Kidney epithelial cell (primary cell): ENCODE data around the gene ERC2. TPM values are rescaled to one million over a fixed set of nuclear protein-coding genes. Genes with fewer than 3 reads are reported as not detected.
A peak's percentile ranks its signal among the peaks of the same experiment; 100 is the strongest.

Experiments
- DNase-seq: peaks from one replicate; pipeline ENCODE4 v3.0.0-alpha.2; 2010; ENCODE audit warnings: low read depth
- H3K27me3 ChIP-seq: 2 replicates; pipeline ENCODE4 v1.6.0; 2011; ENCODE audit warnings: low read length; ENCODE audit not compliant: control insufficient read depth, insufficient read depth
- H3K36me3 ChIP-seq: 2 replicates; pipeline ENCODE4 v1.5.1; 2011; ENCODE audit warnings: low read length; ENCODE audit not compliant: control insufficient read depth, insufficient read depth
- H3K4me3 ChIP-seq: 2 replicates; pipeline ENCODE4 v1.5.1; 2011; ENCODE audit warnings: low read depth, mild to moderate bottlenecking, control low read depth, low read length
- CTCF ChIP-seq: IDR thresholded peaks from 2 replicates; pipeline ENCODE4 v1.5.1; 2011; ENCODE audit warnings: mild to moderate bottlenecking, moderate library complexity, low read length, control low read depth, inconsistent platforms; ENCODE audit not compliant: insufficient read depth, poor library complexity, severe bottlenecking
- total RNA-seq: library from RNA; depleted of rRNA; stranded (reverse); fragments of >200 nt; gene quantifications from 2 replicates; pipeline ENCODE4 v1.2.3, GENCODE V29; 2015

ERC2 gene
- total RNA-seq, 1 donor from 2014 or later, result 17.0 TPM

- H3K36me3 ChIP-seq, result no peaks in the 10 kb centered on the region
- H3K4me3 ChIP-seq, result no peak overlapping the region
- no peak for TF ChIP-seq CTCF
- H3K27me3 ChIP-seq, result no peaks in the 10 kb centered on the region
- DNase-seq, result no peak
Measured at GRCh38 chr3:55964491-55964985, 503.7 kb downstream of the ERC2 start.

GRCh38 chr3:55963601-55964000, 504.7 kb downstream of the ERC2 start:
- TF ChIP-seq CTCF, result no peak
- Histone ChIP-seq H3K36me3 (no peaks in the 10 kb centered on the region), H3K27me3 (no peaks in the 10 kb centered on the region), H3K4me3 (no peak overlapping the region)
- no peak for DNase-seq

DNA sequence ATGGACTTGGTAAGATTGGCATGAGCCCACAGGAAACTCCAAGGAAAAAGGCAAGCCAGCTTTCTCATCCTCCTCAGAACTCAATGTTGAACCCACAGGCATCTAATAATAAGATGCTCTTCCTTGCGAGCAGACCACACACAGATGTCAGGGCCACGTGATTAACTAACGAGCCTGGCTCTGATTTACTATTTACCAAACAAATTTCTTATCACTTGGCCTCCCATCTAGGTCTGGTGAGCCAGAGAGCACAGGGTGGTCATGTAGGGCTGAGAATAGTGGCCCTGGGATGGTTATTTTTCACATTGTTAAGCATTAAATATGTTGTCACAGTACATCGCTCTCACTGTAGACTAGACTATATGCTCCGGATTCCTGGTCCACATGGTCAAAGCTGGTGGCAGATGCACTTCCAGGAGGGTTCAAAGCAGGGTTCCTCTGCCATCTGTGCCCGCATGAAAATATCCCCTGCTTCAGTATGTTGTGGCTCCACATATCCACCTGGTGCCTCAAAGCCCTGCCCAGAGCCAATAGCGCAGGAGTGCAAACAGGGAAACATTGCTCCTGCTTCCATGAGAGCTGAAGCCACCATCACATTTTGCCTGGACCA, 508.7 kb downstream of the ERC2 start:
- H3K4me3 ChIP-seq, result no peak overlapping the region
- DNase-seq, result no peak
- no peaks in the 10 kb centered on the region for H3K36me3 ChIP-seq
- H3K27me3 ChIP-seq, result no peaks in the 10 kb centered on the region
- no peak for TF ChIP-seq CTCF

DNA sequence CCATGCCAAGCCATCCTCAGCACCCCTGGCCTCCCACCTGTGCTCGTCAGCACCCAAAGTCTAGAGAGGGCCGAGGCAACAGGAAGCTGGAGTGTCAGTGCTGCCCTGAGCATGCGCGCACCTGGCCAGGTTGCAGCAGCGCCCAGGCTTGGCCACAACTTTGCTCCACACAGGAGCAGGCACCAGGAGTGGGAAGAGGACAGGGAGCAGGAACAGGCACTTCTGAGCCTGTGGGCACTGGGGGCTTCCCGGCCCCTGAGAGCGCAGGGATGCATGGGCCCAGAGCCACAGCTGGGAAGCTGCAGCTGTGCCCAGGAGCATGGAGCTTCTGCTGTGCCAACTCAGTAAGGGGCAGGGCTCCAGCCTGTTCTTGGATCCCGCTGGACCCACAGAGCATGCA, 509.7 kb downstream of the ERC2 start:
- Histone ChIP-seq H3K27me3 (no peaks in the 10 kb centered on the region), H3K4me3 (no peak overlapping the region), H3K36me3 (no peaks in the 10 kb centered on the region)
- TF ChIP-seq CTCF, result no peak
- DNase-seq, result no peak

DNA sequence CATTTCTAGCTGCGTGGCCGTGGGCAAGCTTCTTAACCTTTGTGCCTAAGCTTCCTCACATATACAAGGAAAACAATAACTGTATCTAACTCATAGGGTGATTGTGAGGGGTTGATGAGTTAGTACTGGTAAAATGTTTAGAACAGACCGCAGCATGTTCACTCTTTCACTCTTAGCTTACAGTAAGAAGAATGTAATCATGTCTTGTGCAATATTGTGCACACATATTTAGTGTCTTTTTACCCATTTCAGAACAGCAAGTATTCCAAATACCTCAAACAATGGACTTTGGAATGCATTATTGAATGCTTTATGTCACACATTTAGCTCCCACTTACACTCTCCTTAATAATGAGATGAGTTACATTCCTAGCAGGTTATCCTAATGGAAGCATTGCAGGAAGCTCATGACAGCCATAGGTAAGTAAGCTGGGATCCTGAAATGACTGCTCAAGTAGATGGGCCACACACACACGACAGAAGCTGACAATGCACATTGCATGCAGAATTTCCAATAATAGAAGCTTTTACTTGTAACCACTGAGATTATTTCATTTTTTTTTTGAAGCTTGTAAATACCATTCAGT, 512.3 kb downstream of the ERC2 start:
- Histone ChIP-seq H3K4me3 (no peak overlapping the region), H3K36me3 (no peaks in the 10 kb centered on the region), H3K27me3 (no peaks in the 10 kb centered on the region)
- TF ChIP-seq CTCF, result no peak
- DNase-seq, result no peak

DNA sequence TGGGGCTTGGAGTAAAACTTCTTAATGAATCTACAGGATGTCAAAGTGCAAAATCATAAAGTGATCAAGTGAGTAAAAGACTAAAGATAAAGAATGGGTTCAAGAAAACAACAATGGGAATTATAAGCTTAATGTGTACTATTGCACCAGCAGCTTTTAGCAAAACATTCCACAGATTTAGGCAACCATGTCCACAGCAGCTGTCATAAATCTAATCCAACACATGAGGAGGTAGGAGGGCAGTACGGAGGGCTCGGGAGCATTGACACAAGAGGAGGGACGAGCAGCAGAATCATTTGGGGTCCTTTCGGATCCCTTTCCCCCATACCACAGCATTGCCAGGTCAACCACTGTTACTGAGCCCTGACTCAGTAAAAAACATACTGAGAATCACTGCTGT, 516.9 kb downstream of the ERC2 start:
- Histone ChIP-seq H3K4me3 (no peak overlapping the region), H3K27me3 (no peaks in the 10 kb centered on the region), H3K36me3 (peaks cover 1% of the 10 kb centered on the region)
- peak; percentile 18 for DNase-seq
- no peak for TF ChIP-seq CTCF
